ENCODE measurements around the gene GPRC5B. TPM values are rescaled to one million over a fixed set of nuclear protein-coding genes. Genes with fewer than 3 reads are reported as not detected.

The GPRC5B gene
- total RNA-seq, 1 experiment from 2014 or later: 7.6 TPM

DNA sequence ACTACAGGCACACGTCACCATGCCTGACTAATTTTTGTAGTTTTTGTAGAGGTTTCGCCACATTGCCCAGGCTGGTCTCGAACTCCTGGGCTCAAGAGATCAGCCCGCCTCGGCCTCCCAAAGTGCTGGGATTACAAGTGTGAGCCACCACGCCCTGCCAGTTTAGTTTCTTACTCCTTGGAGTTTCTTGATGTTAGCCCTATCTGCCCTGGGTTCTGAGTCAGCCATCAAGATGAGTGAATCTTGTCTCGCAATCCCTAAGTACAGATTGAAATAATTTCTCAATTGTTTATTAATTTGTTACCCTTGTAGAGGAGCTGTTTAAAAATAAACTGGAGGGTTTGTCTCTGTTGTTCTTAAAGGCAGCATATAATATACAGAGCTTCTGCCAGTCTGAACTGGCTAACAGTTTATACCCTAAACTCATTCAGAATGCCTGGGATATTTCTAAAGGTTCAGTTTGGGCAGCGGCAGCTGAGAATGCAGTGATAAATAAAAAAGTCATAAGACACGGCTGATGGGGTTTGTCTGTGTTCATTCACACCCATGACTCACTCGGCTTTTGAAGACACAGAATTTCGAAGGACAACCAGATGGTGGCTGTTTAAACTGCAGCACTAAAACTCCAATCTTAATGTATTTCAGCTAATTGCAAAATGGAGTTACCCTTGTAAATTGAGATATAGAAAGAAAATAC is 39.6 kb downstream of the GPRC5B start:
- Histone ChIP-seq H3K9me3 (no peaks in the 10 kb centered on the region), H3K4me1 (no peaks in the 10 kb centered on the region), H3K36me3 (ENCODE audit: control insufficient read depth, insufficient read depth, low read length) (no peaks in the 10 kb centered on the region), H3K27me3 (replicated peaks; ENCODE audit: control insufficient read depth, insufficient read depth, low read length) (no peaks in the 10 kb centered on the region), H3K4me3 (ENCODE audit: low read depth, low read length) (no peak overlapping the region)
- POLR2A ChIA-PET: no interaction called here
- intact Hi-C loops (cut with micrococcal nuclease; ENCODE audit: unreplicated experiment): no loop called here
- Mint-ChIP-seq H3K27me3 (ENCODE audit: insufficient read depth, unreplicated experiment) (no peaks in the 10 kb centered on the region), H3K4me1 (ENCODE audit: low read depth, unreplicated experiment) (peaks cover 6% of the 10 kb centered on the region), H3K9me3 (ENCODE audit: unreplicated experiment) (no peaks in the 10 kb centered on the region), H3K27ac (ENCODE audit: unreplicated experiment) (no peak overlapping the region), H3K4me3 (ENCODE audit: unreplicated experiment) (no peak overlapping the region), H3K36me3 (ENCODE audit: insufficient read depth, unreplicated experiment) (no peaks in the 10 kb centered on the region)
- no peak for DNase-seq
- CTCF ChIA-PET: no interaction called here
- BruUV-seq (replicated peaks): no TSS peak
- TF ChIP-seq, protein P1, sequence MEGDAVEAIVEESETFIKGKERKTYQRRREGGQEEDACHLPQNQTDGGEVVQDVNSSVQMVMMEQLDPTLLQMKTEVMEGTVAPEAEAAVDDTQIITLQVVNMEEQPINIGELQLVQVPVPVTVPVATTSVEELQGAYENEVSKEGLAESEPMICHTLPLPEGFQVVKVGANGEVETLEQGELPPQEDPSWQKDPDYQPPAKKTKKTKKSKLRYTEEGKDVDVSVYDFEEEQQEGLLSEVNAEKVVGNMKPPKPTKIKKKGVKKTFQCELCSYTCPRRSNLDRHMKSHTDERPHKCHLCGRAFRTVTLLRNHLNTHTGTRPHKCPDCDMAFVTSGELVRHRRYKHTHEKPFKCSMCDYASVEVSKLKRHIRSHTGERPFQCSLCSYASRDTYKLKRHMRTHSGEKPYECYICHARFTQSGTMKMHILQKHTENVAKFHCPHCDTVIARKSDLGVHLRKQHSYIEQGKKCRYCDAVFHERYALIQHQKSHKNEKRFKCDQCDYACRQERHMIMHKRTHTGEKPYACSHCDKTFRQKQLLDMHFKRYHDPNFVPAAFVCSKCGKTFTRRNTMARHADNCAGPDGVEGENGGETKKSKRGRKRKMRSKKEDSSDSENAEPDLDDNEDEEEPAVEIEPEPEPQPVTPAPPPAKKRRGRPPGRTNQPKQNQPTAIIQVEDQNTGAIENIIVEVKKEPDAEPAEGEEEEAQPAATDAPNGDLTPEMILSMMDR (IDR thresholded peaks at IDR 0.05; ENCODE audit: insufficient read depth in 1 of 2, low read depth in 1 of 2, low read length in 1 of 2, severe bottlenecking in 1 of 2, unreplicated experiment in 1 of 2): no peak

DNA sequence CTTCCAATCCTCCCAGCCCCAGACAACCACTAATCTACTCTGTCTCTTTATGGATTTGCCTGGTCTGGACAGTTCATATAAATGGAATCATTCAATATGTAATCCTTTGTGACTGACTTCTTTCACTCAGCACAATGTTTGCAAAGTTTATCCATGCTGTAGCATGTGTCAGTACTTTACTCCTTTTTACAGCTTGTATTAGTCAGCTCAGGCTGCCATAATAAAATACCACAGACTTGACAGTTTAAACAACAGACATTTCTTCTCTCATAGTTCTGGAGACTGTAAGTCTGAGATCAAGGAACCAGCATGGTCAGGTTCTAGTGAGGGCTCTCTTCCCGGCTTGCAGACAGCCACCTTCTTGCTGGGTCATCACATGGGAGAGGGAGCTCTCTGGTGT is 41.3 kb downstream of the GPRC5B start:
- Histone ChIP-seq H3K4me3 (ENCODE audit: low read depth, low read length) (no peak overlapping the region), H3K27me3 (replicated peaks; ENCODE audit: control insufficient read depth, insufficient read depth, low read length) (no peaks in the 10 kb centered on the region), H3K9me3 (no peaks in the 10 kb centered on the region), H3K4me1 (no peaks in the 10 kb centered on the region), H3K36me3 (ENCODE audit: control insufficient read depth, insufficient read depth, low read length) (no peaks in the 10 kb centered on the region)
- ChIA-PET CTCF (no interaction called here), POLR2A (no interaction called here)
- BruUV-seq (replicated peaks): no TSS peak
- no peaks in the 10 kb centered on the region for H3K27me3 Mint-ChIP-seq (ENCODE audit: insufficient read depth, unreplicated experiment)
- no peaks in the 10 kb centered on the region for H3K36me3 Mint-ChIP-seq (ENCODE audit: insufficient read depth, unreplicated experiment)
- no peak overlapping the region for H3K27ac Mint-ChIP-seq (ENCODE audit: unreplicated experiment)
- TF ChIP-seq, protein P1 (IDR thresholded peaks at IDR 0.05; ENCODE audit: insufficient read depth in 1 of 2, low read depth in 1 of 2, low read length in 1 of 2, severe bottlenecking in 1 of 2, unreplicated experiment in 1 of 2): no peak
- peaks cover 6% of the 10 kb centered on the region for H3K4me1 Mint-ChIP-seq (ENCODE audit: low read depth, unreplicated experiment)
- intact Hi-C loops (cut with micrococcal nuclease; ENCODE audit: unreplicated experiment): no loop called here
- no peaks in the 10 kb centered on the region for H3K9me3 Mint-ChIP-seq (ENCODE audit: unreplicated experiment)
- no peak overlapping the region for H3K4me3 Mint-ChIP-seq (ENCODE audit: unreplicated experiment)
- no peak for DNase-seq

DNA sequence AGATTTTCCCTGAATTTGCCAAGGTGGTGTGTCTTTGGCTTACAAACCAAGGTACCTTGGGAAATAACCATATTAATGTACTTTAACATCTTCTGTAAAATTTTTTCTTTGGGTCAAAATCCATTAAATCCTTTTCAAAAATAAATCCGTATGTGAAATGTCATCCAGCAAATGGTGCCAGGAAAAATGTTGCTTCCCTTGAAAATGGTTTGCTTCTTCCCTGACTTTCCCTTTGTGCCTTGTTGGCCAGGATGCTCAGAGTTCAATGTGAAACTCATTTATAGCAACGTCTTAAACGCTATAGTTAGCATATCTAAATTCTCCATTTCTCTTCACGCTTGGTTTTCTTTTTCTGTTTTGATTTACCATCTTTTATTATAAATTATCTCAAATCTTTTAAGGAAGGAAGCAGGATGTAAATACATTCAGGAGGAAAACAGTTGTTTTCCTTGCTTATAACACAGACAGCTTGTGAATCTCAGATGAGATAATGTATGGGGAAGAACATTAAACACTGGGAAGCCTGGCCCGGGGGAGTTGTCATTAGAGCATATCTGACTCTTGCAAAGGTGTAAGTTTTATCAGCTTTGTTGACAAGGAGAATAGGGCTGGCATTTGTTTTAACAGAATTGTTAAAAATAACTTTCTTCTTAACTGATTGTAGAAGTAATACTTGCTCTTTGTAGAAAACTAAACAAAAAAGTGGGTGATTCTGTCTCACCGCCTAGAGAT is 42.1 kb downstream of the GPRC5B start:
- H3K27me3 Mint-ChIP-seq (ENCODE audit: insufficient read depth, unreplicated experiment): no peaks in the 10 kb centered on the region
- Histone ChIP-seq H3K36me3 (ENCODE audit: control insufficient read depth, insufficient read depth, low read length) (no peaks in the 10 kb centered on the region), H3K4me1 (no peaks in the 10 kb centered on the region), H3K4me3 (ENCODE audit: low read depth, low read length) (no peak overlapping the region), H3K27me3 (replicated peaks; ENCODE audit: control insufficient read depth, insufficient read depth, low read length) (no peaks in the 10 kb centered on the region), H3K9me3 (no peaks in the 10 kb centered on the region)
- no peak overlapping the region for H3K27ac Mint-ChIP-seq (ENCODE audit: unreplicated experiment)
- peaks cover 6% of the 10 kb centered on the region for H3K4me1 Mint-ChIP-seq (ENCODE audit: low read depth, unreplicated experiment)
- no peaks in the 10 kb centered on the region for H3K9me3 Mint-ChIP-seq (ENCODE audit: unreplicated experiment)
- no TSS peak for BruUV-seq (replicated peaks)
- H3K36me3 Mint-ChIP-seq (ENCODE audit: insufficient read depth, unreplicated experiment): no peaks in the 10 kb centered on the region
- ChIA-PET CTCF (no interaction called here), POLR2A (no interaction called here)
- H3K4me3 Mint-ChIP-seq (ENCODE audit: unreplicated experiment): no peak overlapping the region
- intact Hi-C loops (cut with micrococcal nuclease; ENCODE audit: unreplicated experiment): no loop called here
- TF ChIP-seq, protein P1 (IDR thresholded peaks at IDR 0.05; ENCODE audit: insufficient read depth in 1 of 2, low read depth in 1 of 2, low read length in 1 of 2, severe bottlenecking in 1 of 2, unreplicated experiment in 1 of 2): no peak
- no peak for DNase-seq
